B cell (primary cell): ENCODE data around the gene DNAH8. TPM values are rescaled to one million over a fixed set of nuclear protein-coding genes. Genes with fewer than 3 reads are reported as not detected.

Source experiments
- ATAC-seq: fragments of 200-7000 bp; cut with Tn5 transposase; one replicate; pipeline ENCODE4 v1.10.0; 2021; ENCODE audit warnings: low read depth, mild to moderate bottlenecking, moderate number of reproducible peaks, moderate library complexity
- CTCF ChIA-PET: fragments of 350-600 bp; sonication (Branson Sonifier 250); formaldehyde crosslinking; loops from one replicate; lab custom pipeline; 2021; ENCODE audit warnings: antibody characterized with exemption, inconsistent platforms; lab: Charles Lee
- POLR2A ChIA-PET: fragments of 350-600 bp; sonication (Branson Sonifier 250); formaldehyde crosslinking; loops from one replicate; lab custom pipeline; 2021; ENCODE audit warnings: antibody characterized with exemption; lab: Charles Lee
- DNase-seq: peaks from one replicate; pipeline ENCODE4 v3.0.0; 2013
- H2AFZ ChIP-seq: 2 replicates; pipeline ENCODE4 v1.6.1; 2012; ENCODE audit warnings: mild to moderate bottlenecking, low read depth, low read length; ENCODE audit not compliant: insufficient read depth, poor library complexity, severe bottlenecking
- H3K27ac ChIP-seq, 2 donors: 1 replicate in 1 of 2; 2 replicates in 1 of 2; pipeline ENCODE4 v1.5.1; 2012 to 2013; ENCODE audit warnings: low read length in 2 of 2, mild to moderate bottlenecking in 2 of 2, moderate library complexity in 1 of 2
- H3K27me3 ChIP-seq, 4 experiments: fragments of 200-600 bp in 1 of 4; sonication (generic) in 1 of 4; replicated peaks in 1 of 4; 1 replicate in 2 of 4; 2 replicates in 2 of 4; pipeline versions ENCODE4 v1.6.1 to v1.7.0; 2013 to 2016; ENCODE audit warnings: low read length in 3 of 4, mild to moderate bottlenecking in 2 of 4, mixed read lengths in 1 of 4, moderate library complexity in 1 of 4; ENCODE audit not compliant: insufficient read depth in 4 of 4, control insufficient read depth in 3 of 4; ENCODE audit errors: control extremely low read depth in 1 of 4
- H3K36me3 ChIP-seq, 2 experiments: replicated peaks in 1 of 2; 1 replicate in 1 of 2; 2 replicates in 1 of 2; pipeline versions ENCODE4 v1.6.1 to v1.7.1; 2013; ENCODE audit warnings: low read length in 1 of 2; ENCODE audit not compliant: insufficient read depth in 2 of 2, control insufficient read depth in 1 of 2; ENCODE audit errors: control extremely low read depth in 1 of 2, extremely low read depth in 1 of 2
- H3K4me1 ChIP-seq, 2 donors: fragments of 200-600 bp in 1 of 2; sonication (generic) in 1 of 2; 1 replicate in 1 of 2; 2 replicates in 1 of 2; pipeline versions ENCODE4 v1.5.1 to v1.6.1; 2013 to 2017; ENCODE audit warnings: low read length in 2 of 2; ENCODE audit not compliant: control insufficient read depth in 2 of 2, insufficient read depth in 2 of 2
- H3K4me2 ChIP-seq: replicated peaks from 2 replicates; pipeline ENCODE3; 2012; ENCODE audit warnings: mild to moderate bottlenecking, low read depth, low read length; ENCODE audit not compliant: poor library complexity, severe bottlenecking
- H3K4me3 ChIP-seq, 5 experiments: fragments of 200-600 bp in 1 of 5; sonication (generic) in 1 of 5; 1 replicate in 3 of 5; 2 replicates in 2 of 5; pipeline versions ENCODE4 v1.5.1 to v1.7.0; 2011 to 2016; ENCODE audit warnings: low read length in 4 of 5, mild to moderate bottlenecking in 4 of 5, low read depth in 2 of 5, control low read depth in 1 of 5, moderate library complexity in 1 of 5; ENCODE audit not compliant: insufficient read depth in 1 of 5; ENCODE audit errors: control extremely low read depth in 1 of 5, extremely low read depth in 1 of 5
- H3K79me2 ChIP-seq: fragments of 200-600 bp; sonication (generic); one replicate; pipeline ENCODE4 v1.6.0; 2016; ENCODE audit warnings: low read length; ENCODE audit not compliant: control insufficient read depth, insufficient read depth
- H3K9ac ChIP-seq: fragments of 200-600 bp; sonication (generic); 2 replicates; pipeline ENCODE4 v1.6.1; 2017; ENCODE audit warnings: mild to moderate bottlenecking, low read length, moderate library complexity
- H3K9me3 ChIP-seq, 3 donors: one replicate each; pipeline versions ENCODE4 v1.6.1 to v1.7.1; 2013; ENCODE audit warnings: low read length in 2 of 3; ENCODE audit not compliant: control insufficient read depth in 2 of 3, insufficient read depth in 1 of 3; ENCODE audit errors: control extremely low read depth in 1 of 3
- H4K20me1 ChIP-seq: 2 replicates; pipeline ENCODE4 v1.6.0; 2012; ENCODE audit warnings: mild to moderate bottlenecking, low read length; ENCODE audit not compliant: insufficient read depth, control insufficient read depth, poor library complexity, severe bottlenecking
- H3K27ac Mint-ChIP-seq: one replicate; pipeline ENCODE4 v1.8.0; 2021; ENCODE audit warnings: mixed read lengths
- H3K27me3 Mint-ChIP-seq: one replicate; pipeline ENCODE4 v1.8.0; 2021; ENCODE audit warnings: mixed read lengths
- H3K4me1 Mint-ChIP-seq: one replicate; pipeline ENCODE4 v1.8.0; 2021; ENCODE audit warnings: mixed read lengths
- H3K4me3 Mint-ChIP-seq: one replicate; pipeline ENCODE4 v1.8.0; 2021; ENCODE audit warnings: mixed read lengths
- H3K9me3 Mint-ChIP-seq: one replicate; pipeline ENCODE4 v1.8.0; 2022; ENCODE audit warnings: mixed read lengths; ENCODE audit not compliant: insufficient read depth
- EZH2 ChIP-seq: IDR thresholded peaks from 2 replicates; pipeline ENCODE4 v1.6.1; 2012; ENCODE audit warnings: borderline replicate concordance, low read depth, mild to moderate bottlenecking, moderate library complexity, low read length; ENCODE audit not compliant: insufficient read depth, poor library complexity, severe bottlenecking
- WGBS: methylation state at CpG from one replicate; pipeline ENCODE4 v1.1.5; 2013; ENCODE audit warnings: missing lambda C conversion rate; ENCODE audit not compliant: insufficient coverage; 5-methylcytosine and 5-hydroxymethylcytosine counted together
- intact Hi-C: fragments of 100-400 bp; cut with micrococcal nuclease; formaldehyde crosslinking; loops from one replicate; pipeline ENCODE4 v1.10.0; 2022
- polyA plus RNA-seq: library from polyadenylated mRNA; depleted of rRNA; stranded (reverse); fragments of >200 nt; gene quantifications from 2 replicates; pipeline ENCODE4 v1.2.3, GENCODE V29; 2012
- total RNA-seq, 2 donors: library from RNA; stranded (reverse); fragments of 120-200 nt in 1 of 2; gene quantifications; 1 replicate in 1 of 2; 2 replicates in 1 of 2; pipeline versions ENCODE4 v1.2.3 to v1.2.4, GENCODE V29; 2013 to 2022
- TF ChIP-seq, protein P1 (sequence below): fragments of 200-600 bp; IDR thresholded peaks from one replicate; pipeline ENCODE4 v1.8.0; 2022; ENCODE audit warnings: antibody characterized with exemption, mild to moderate bottlenecking

DNAH8 gene
- total and polyA plus RNA-seq, 2 donors (not counting 1 experiment from before 2014, with no cell fraction given), result 0.69 to 1.1 TPM

DNA sequence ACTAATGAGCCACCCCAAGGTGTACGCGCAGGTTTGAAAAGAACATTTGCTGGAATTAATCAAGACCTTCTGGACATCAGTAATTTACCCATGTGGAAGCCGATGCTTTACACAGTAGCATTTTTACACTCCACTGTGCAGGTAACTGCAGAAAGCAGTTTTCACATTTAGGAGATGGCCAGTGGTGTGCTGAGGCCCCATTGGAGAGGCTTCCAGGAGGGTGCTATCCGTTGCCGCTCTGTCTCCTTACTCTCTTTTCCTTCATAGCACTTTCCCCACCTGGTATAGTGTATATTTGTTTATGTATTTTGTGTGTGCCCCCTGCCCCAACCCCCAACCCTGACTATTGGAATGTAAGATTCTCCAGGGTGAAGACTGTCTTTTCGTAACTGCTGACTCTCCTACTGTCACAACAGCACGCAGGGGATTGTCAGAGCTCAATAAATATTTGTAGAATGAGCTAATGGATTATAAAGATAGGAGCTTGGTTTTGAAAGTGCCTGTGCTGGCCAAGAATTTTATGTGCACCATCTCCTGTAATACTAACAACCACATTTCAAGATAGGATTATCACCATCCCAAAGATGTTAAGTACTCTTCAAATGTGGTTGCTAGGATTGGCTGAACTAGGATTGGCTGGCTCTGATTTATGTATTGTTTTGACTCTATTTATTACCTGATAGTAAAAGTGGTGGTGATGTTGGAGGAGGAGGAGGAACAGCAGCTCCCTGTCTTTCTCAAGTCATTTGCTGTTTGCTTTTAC lies 259.5 kb downstream of the DNAH8 start:
- CTCF ChIA-PET, result interaction anchor here (0.6 to 0.8 kb wide), 2 partner anchors 16 to 335 kb away, joined by 3 read pairs; no protein-coding TSS in a partner anchor
- Histone ChIP-seq H3K9ac (no peak overlapping the region), H3K4me2 (no peak overlapping the region), H3K9me3 (no peaks in the 10 kb centered on the region), H3K27me3 (peaks cover 0 to 6% (median 0%) of the 10 kb centered on the region in 4 experiments), H3K79me2 (no peaks in the 10 kb centered on the region), H3K36me3 (no peaks in the 10 kb centered on the region), H3K27ac (no peak overlapping the region), H2AFZ (no peak overlapping the region), H3K4me3 (no peak overlapping the region), H3K4me1 (no peaks in the 10 kb centered on the region), H4K20me1 (no peaks in the 10 kb centered on the region)
- intact Hi-C loops, result no loop called here
- no peak for TF ChIP-seq EZH2
- TF ChIP-seq, protein P1, sequence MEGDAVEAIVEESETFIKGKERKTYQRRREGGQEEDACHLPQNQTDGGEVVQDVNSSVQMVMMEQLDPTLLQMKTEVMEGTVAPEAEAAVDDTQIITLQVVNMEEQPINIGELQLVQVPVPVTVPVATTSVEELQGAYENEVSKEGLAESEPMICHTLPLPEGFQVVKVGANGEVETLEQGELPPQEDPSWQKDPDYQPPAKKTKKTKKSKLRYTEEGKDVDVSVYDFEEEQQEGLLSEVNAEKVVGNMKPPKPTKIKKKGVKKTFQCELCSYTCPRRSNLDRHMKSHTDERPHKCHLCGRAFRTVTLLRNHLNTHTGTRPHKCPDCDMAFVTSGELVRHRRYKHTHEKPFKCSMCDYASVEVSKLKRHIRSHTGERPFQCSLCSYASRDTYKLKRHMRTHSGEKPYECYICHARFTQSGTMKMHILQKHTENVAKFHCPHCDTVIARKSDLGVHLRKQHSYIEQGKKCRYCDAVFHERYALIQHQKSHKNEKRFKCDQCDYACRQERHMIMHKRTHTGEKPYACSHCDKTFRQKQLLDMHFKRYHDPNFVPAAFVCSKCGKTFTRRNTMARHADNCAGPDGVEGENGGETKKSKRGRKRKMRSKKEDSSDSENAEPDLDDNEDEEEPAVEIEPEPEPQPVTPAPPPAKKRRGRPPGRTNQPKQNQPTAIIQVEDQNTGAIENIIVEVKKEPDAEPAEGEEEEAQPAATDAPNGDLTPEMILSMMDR, result no peak
- Mint-ChIP-seq H3K9me3 (no peaks in the 10 kb centered on the region), H3K27me3 (peaks cover 15% of the 10 kb centered on the region), H3K4me3 (no peak overlapping the region), H3K27ac (no peak overlapping the region), H3K4me1 (no peaks in the 10 kb centered on the region)
- POLR2A ChIA-PET, result no interaction called here
- DNase-seq (no peak), ATAC-seq (no peak)
- 100% methylated on average over 2 of the region's 7 CpGs for WGBS

DNA sequence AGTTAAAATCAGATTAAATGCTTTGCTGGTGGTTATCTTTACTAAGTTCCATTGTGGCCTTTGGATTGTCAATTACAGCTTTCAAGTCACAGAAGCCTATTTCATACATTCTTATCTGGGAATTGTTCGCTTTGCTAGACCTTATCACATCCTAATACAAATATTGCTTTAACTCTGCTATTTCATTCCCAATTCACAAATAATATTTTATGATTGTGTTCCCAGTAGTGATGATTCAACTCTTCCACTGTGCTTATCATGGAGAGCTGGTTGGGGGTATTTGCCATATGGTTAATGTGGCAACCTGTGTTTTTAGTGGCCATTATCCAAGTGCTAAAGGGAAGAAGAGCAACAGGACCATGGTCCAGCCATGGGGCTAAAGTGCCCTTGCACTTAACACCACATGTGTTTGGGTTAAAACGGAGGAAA lies 260.5 kb downstream of the DNAH8 start:
- H3K4me3 ChIP-seq, result no peak overlapping the region
- DNase-seq (no peak), ATAC-seq (no peak)
- no peaks in the 10 kb centered on the region for H4K20me1 ChIP-seq
- H3K27me3 ChIP-seq, result peaks cover 0 to 6% (median 0%) of the 10 kb centered on the region in 4 experiments
- intact Hi-C loops, result no loop called here
- Mint-ChIP-seq H3K9me3 (no peaks in the 10 kb centered on the region), H3K27me3 (peaks cover 15% of the 10 kb centered on the region), H3K27ac (no peak overlapping the region), H3K4me3 (no peak overlapping the region), H3K4me1 (no peaks in the 10 kb centered on the region)
- no peak overlapping the region for H3K9ac ChIP-seq
- no CpG with 5 or more reads among the region's 2 CpGs for WGBS
- ChIA-PET POLR2A (no interaction called here), CTCF (no interaction called here)
- H3K79me2 ChIP-seq, result no peaks in the 10 kb centered on the region
- H3K4me1 ChIP-seq, result no peaks in the 10 kb centered on the region
- no peaks in the 10 kb centered on the region for H3K36me3 ChIP-seq
- no peaks in the 10 kb centered on the region for H3K9me3 ChIP-seq
- no peak for TF ChIP-seq EZH2
- TF ChIP-seq, protein P1, result no peak
- H3K4me2 ChIP-seq, result no peak overlapping the region
- H2AFZ ChIP-seq, result no peak overlapping the region
- H3K27ac ChIP-seq, result no peak overlapping the region
